HepG2 (cell line): Measurements from ENCODE around the gene SLA2. TPM values are rescaled to one million over a fixed set of nuclear protein-coding genes. Genes with fewer than 3 reads are reported as not detected.

ENCODE experiments used
- BCL6 ChIP-seq: IDR thresholded peaks from 2 replicates; pipeline ENCODE4 v1.6.1; 2016; ENCODE audit warnings: missing genetic modification reagents, missing compliant biosample characterization
- HOXA3 ChIP-seq: sonication (generic); formaldehyde crosslinking; IDR thresholded peaks from 2 replicates; pipeline ENCODE4 v1.5.0; 2020; ENCODE audit warnings: missing genetic modification reagents
- JARID2 ChIP-seq: sonication (generic); formaldehyde crosslinking; IDR thresholded peaks from 2 replicates; pipeline ENCODE4 v1.8.1; 2023; ENCODE audit warnings: missing genetic modification reagents, inconsistent platforms; ENCODE audit not compliant: insufficient replicate concordance
- MXD1 ChIP-seq: sonication (generic); formaldehyde crosslinking; IDR thresholded peaks from 2 replicates; pipeline ENCODE4 v1.4.0; 2020; ENCODE audit warnings: mild to moderate bottlenecking, missing genetic modification reagents
- NFIC ChIP-seq: IDR thresholded peaks from 2 replicates; pipeline ENCODE4 v1.6.1; 2012; ENCODE audit warnings: mild to moderate bottlenecking, low read length, inconsistent platforms
- RBFOX2 ChIP-seq: fragments of 200-400 bp; formaldehyde crosslinking; IDR thresholded peaks from 2 replicates; pipeline ENCODE4 v1.6.1; 2017; ENCODE audit warnings: low read depth, mild to moderate bottlenecking, low read length
- RBM22 ChIP-seq: fragments of 200-400 bp; formaldehyde crosslinking; optimal IDR thresholded peaks from 2 replicates; pipeline ENCODE3; 2017; ENCODE audit warnings: mild to moderate bottlenecking, low read length, moderate library complexity
- SIN3B ChIP-seq: fragments of 150-350 bp; IDR thresholded peaks from 2 replicates; pipeline ENCODE4 v1.6.1; 2014; ENCODE audit warnings: low read length
- SSRP1 ChIP-seq: IDR thresholded peaks from 2 replicates; pipeline ENCODE4 v1.6.1; 2016; ENCODE audit warnings: control low read depth
- STAG1 ChIP-seq: sonication (generic); formaldehyde crosslinking; IDR thresholded peaks from 2 replicates; pipeline ENCODE4 v1.4.0; 2020; ENCODE audit warnings: missing genetic modification reagents
- TCF7L2 ChIP-seq: IDR thresholded peaks from 2 replicates; pipeline ENCODE4 v1.6.1; 2011; ENCODE audit warnings: mild to moderate bottlenecking, low read depth, low read length, moderate library complexity
- ZFY ChIP-seq: sonication (generic); formaldehyde crosslinking; IDR thresholded peaks from 2 replicates; pipeline ENCODE4 v1.4.0; 2020; ENCODE audit warnings: missing genetic modification reagents
- ZGPAT ChIP-seq: IDR thresholded peaks from 2 replicates; pipeline ENCODE4 v1.6.1; 2016; ENCODE audit warnings: mild to moderate bottlenecking
- ZMYM3 ChIP-seq: sonication (generic); formaldehyde crosslinking; IDR thresholded peaks from 2 replicates; pipeline ENCODE4 v1.5.1; 2020; ENCODE audit warnings: mild to moderate bottlenecking, missing genetic modification reagents
- ZNF224 ChIP-seq: sonication (generic); formaldehyde crosslinking; IDR thresholded peaks from 2 replicates; pipeline ENCODE4 v1.5.0; 2020; ENCODE audit warnings: mild to moderate bottlenecking, missing genetic modification reagents
- ZNF282 ChIP-seq: fragments of 450-650 bp; IDR thresholded peaks from 2 replicates; pipeline ENCODE4 v1.6.1; 2018; ENCODE audit not compliant: partially characterized antibody
- ZNF3 ChIP-seq: IDR thresholded peaks from 2 replicates; pipeline ENCODE4 v1.7.0; 2017; ENCODE audit warnings: inconsistent platforms
- ZNF362 ChIP-seq: sonication (generic); formaldehyde crosslinking; IDR thresholded peaks from 2 replicates; pipeline ENCODE4 v1.4.0; 2020; ENCODE audit warnings: missing genetic modification reagents, mild to moderate bottlenecking, borderline replicate concordance
- ZNF703 ChIP-seq: sonication (generic); formaldehyde crosslinking; IDR thresholded peaks from 2 replicates; pipeline ENCODE4 v1.5.1; 2020; ENCODE audit warnings: missing genetic modification reagents, mild to moderate bottlenecking, moderate library complexity, borderline replicate concordance
- ZNF792 ChIP-seq: IDR thresholded peaks from 2 replicates; pipeline ENCODE4 v1.6.1; 2016
- polyA plus RNA-seq, 8 experiments: library from polyadenylated mRNA; depleted of rRNA in 3 of 8; stranded (reverse) in 7 of 8; unstranded in 1 of 8; fragments of >200 nt; fragmentation: Illumina TruSeq in 4 of 8; extraction: Trizol in 4 of 8; gene quantifications; 2 replicates each; pipeline versions ENCODE4 v1.2.1 to v1.2.3, GENCODE V29; 2011 to 2016; ENCODE audit warnings: low read depth in 4 of 8, missing spikeins in 1 of 8, mixed read lengths in 1 of 8; ENCODE audit not compliant: insufficient read depth in 1 of 8
- total RNA-seq, 5 experiments: library from RNA; depleted of rRNA; stranded (reverse); fragments of >200 nt; fragmentation: Illumina TruSeq; extraction: Trizol; gene quantifications; 2 replicates each; pipeline ENCODE4 v1.2.3, GENCODE V29; 2016; ENCODE audit warnings: low read depth in 1 of 5
- TF ChIP-seq, protein P1 (sequence below): sonication (generic); formaldehyde crosslinking; IDR thresholded peaks from 2 replicates; pipeline ENCODE4 v1.8.1; 2023; ENCODE audit warnings: mild to moderate bottlenecking, missing genetic modification reagents
- TF ChIP-seq, protein P2 (sequence below): sonication (generic); formaldehyde crosslinking; IDR thresholded peaks from 2 replicates; pipeline ENCODE4 v1.5.1; 2020; ENCODE audit warnings: missing genetic modification reagents, mild to moderate bottlenecking, borderline replicate concordance
- TF ChIP-seq, protein P3 (sequence below): IDR thresholded peaks from 2 replicates; pipeline ENCODE4 v1.6.1; 2012; ENCODE audit warnings: low read length, improper control_type of control experiment
- TF ChIP-seq, protein P4 (sequence below): sonication (generic); formaldehyde crosslinking; conservative IDR thresholded peaks from 2 replicates; pipeline ENCODE4 v1.4.0; 2020; ENCODE audit warnings: missing genetic modification reagents

SLA2 gene
- total and polyA plus RNA-seq, 2 of the 13 experiments (the other 11 are each of a cell fraction or from before 2014, with no cell fraction given): 1.6 to 3.6 TPM

GRCh38 chr20:36623444-36623843, 22.6 kb downstream of the SLA2 start (continued):
- TF ChIP-seq, protein P1, sequence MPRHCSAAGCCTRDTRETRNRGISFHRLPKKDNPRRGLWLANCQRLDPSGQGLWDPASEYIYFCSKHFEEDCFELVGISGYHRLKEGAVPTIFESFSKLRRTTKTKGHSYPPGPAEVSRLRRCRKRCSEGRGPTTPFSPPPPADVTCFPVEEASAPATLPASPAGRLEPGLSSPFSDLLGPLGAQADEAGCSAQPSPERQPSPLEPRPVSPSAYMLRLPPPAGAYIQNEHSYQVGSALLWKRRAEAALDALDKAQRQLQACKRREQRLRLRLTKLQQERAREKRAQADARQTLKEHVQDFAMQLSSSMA (CRISPR knock-in tag): no peak
- TF ChIP-seq, protein P2, sequence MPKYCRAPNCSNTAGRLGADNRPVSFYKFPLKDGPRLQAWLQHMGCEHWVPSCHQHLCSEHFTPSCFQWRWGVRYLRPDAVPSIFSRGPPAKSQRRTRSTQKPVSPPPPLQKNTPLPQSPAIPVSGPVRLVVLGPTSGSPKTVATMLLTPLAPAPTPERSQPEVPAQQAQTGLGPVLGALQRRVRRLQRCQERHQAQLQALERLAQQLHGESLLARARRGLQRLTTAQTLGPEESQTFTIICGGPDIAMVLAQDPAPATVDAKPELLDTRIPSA (CRISPR knock-in tag): no peak
- TF ChIP-seq, protein P3, sequence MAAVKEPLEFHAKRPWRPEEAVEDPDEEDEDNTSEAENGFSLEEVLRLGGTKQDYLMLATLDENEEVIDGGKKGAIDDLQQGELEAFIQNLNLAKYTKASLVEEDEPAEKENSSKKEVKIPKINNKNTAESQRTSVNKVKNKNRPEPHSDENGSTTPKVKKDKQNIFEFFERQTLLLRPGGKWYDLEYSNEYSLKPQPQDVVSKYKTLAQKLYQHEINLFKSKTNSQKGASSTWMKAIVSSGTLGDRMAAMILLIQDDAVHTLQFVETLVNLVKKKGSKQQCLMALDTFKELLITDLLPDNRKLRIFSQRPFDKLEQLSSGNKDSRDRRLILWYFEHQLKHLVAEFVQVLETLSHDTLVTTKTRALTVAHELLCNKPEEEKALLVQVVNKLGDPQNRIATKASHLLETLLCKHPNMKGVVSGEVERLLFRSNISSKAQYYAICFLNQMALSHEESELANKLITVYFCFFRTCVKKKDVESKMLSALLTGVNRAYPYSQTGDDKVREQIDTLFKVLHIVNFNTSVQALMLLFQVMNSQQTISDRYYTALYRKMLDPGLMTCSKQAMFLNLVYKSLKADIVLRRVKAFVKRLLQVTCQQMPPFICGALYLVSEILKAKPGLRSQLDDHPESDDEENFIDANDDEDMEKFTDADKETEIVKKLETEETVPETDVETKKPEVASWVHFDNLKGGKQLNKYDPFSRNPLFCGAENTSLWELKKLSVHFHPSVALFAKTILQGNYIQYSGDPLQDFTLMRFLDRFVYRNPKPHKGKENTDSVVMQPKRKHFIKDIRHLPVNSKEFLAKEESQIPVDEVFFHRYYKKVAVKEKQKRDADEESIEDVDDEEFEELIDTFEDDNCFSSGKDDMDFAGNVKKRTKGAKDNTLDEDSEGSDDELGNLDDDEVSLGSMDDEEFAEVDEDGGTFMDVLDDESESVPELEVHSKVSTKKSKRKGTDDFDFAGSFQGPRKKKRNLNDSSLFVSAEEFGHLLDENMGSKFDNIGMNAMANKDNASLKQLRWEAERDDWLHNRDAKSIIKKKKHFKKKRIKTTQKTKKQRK: no peak
- TF ChIP-seq, protein P4, sequence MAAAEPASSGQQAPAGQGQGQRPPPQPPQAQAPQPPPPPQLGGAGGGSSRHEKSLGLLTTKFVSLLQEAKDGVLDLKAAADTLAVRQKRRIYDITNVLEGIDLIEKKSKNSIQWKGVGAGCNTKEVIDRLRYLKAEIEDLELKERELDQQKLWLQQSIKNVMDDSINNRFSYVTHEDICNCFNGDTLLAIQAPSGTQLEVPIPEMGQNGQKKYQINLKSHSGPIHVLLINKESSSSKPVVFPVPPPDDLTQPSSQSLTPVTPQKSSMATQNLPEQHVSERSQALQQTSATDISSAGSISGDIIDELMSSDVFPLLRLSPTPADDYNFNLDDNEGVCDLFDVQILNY (CRISPR knock-in tag): no peak
- TF ChIP-seq HOXA3 (CRISPR knock-in tag) (peak; percentile 36; the same call in 1 of the 2 replicates), ZNF703 (CRISPR knock-in tag) (no peak), SIN3B (no peak), SSRP1 (CRISPR knock-in tag) (0 out of 2 replicates have a peak, but pooled peaks have one; percentile 16), ZMYM3 (CRISPR knock-in tag) (peak; percentile 61; the same call in 1 of the 2 replicates), RBM22 (no peak), JARID2 (CRISPR knock-in tag) (no peak), RBFOX2 (no peak), ZNF362 (CRISPR knock-in tag) (peak; percentile 94), BCL6 (CRISPR knock-in tag) (peak; percentile 58), ZNF224 (CRISPR knock-in tag) (no peak), TCF7L2 (no peak), ZNF792 (CRISPR knock-in tag) (no peak), ZNF282 (no peak), MXD1 (CRISPR knock-in tag) (no peak), STAG1 (CRISPR knock-in tag) (no peak), ZGPAT (CRISPR knock-in tag) (peak; percentile 62; the same call in 1 of the 2 replicates), NFIC (0 out of 2 replicates have a peak, but pooled peaks have one; percentile 50), ZNF3 (0 out of 2 replicates have a peak, but pooled peaks have one; percentile 11), ZFY (CRISPR knock-in tag) (peak; percentile 22; the same call in 1 of the 2 replicates)
